Heart left ventricle (tissue), 13 donors: ENCODE results near the gene CEACAM16.

ENCODE experiments used
- POLR2A ChIP-seq, 2 donors: fragments of 450-650 bp; IDR thresholded peaks; one replicate each; pipeline ENCODE4 v1.6.1; 2017; ENCODE audit warnings: antibody characterized with exemption in 2 of 2, mild to moderate bottlenecking in 2 of 2, moderate library complexity in 2 of 2
- TF ChIP-seq, protein P1 (sequence below), 12 donors: fragments of 200-600 bp; sonication (generic) in 4 of 12; IDR thresholded peaks; one replicate each; pipeline versions ENCODE4 v1.5.0 to v1.8.0; 2018 to 2022; ENCODE audit warnings: antibody characterized with exemption in 12 of 12, mild to moderate bottlenecking in 5 of 12
- donor health status: ischemic (EF 13 %, LVEDD 7.1; RV severe dilation, severe dysfunction).
- donor health status: DM: no; HTN: yes; CAD: no.
- donor health status: DM: no; HTN: no; CAD: no.
- donor health status: ischemic (EF 25% LVEDD 6.9; RV normal size, moderate dysfunction).
- donor health status: ischemic (EF 25% LVEDD 5.7; RV mildly dilated, moderate dysfunction).
- donor health status: ischemic (EF 35%, LVEDD 5.7; RV mildly dilated, moderate dysfunction).
- donor health status: nonischemic (EF 11% LVEDD 7.7; RV severe dilation, severe dysfunction).
- donor health status: DM: yes; HTN: yes; CAD: no.
- donor health status: PGD.
- donor health status: ischemic (EF 29% LVEDD 5.4; RV normal size, mild dysfunction).
- donor health status: nonischemic (EF 23%, LVEDD 6.1; RV moderate dilation, normal function).

DNA sequence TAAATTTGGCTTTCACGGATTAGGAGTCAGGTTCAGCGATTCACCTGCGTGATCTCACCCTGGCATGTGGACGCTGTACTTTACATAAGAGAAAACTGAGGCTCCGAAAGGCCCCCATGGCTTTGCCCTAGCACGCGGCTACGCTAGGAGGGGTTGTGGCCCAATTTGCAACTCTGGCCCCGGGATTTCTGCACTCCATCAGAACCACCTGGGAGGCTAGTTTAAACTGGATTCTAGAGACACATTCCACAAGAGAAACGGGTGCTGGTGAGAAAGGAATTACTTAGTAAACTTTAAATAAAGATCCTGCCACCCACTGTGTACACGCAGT, 55.8 kb downstream of the CEACAM16 start:
- TF ChIP-seq, protein P1, sequence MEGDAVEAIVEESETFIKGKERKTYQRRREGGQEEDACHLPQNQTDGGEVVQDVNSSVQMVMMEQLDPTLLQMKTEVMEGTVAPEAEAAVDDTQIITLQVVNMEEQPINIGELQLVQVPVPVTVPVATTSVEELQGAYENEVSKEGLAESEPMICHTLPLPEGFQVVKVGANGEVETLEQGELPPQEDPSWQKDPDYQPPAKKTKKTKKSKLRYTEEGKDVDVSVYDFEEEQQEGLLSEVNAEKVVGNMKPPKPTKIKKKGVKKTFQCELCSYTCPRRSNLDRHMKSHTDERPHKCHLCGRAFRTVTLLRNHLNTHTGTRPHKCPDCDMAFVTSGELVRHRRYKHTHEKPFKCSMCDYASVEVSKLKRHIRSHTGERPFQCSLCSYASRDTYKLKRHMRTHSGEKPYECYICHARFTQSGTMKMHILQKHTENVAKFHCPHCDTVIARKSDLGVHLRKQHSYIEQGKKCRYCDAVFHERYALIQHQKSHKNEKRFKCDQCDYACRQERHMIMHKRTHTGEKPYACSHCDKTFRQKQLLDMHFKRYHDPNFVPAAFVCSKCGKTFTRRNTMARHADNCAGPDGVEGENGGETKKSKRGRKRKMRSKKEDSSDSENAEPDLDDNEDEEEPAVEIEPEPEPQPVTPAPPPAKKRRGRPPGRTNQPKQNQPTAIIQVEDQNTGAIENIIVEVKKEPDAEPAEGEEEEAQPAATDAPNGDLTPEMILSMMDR (IDR thresholded peaks at IDR 0.05) = no peak
- no peak for TF ChIP-seq POLR2A (IDR thresholded peaks at IDR 0.05)
